Measurements from ENCODE around the gene PLSCR3. TPM values are rescaled to one million over a fixed set of nuclear protein-coding genes. Genes with fewer than 3 reads are reported as not detected.
"Not testable (repeated sequence)": the region's sequence is repeated elsewhere in the genome, so short reads cannot be mapped to it uniquely, and the experiment has no call there.

Gene PLSCR3
- total RNA-seq, 1 experiment from 2014 or later = 5.1 TPM

GRCh38 chr17:7392696-7393612 lies 1.4 kb downstream of the PLSCR3 start:
- in situ Hi-C loops (cut with HindIII; ENCODE audit: low pct_unique_long_range_greater_than_20kb, low sequenced_read_pairs) = no loop called here
- no peak for DNase-seq (ENCODE audit: low read depth, low spot score)

- in situ Hi-C loops (cut with HindIII; ENCODE audit: low pct_unique_long_range_greater_than_20kb, low sequenced_read_pairs) = no loop called here
- no peak for DNase-seq (ENCODE audit: low read depth, low spot score)
Measured at GRCh38 chr17:7391307-7391706, 3.0 kb downstream of the PLSCR3 start.

- in situ Hi-C loops (cut with HindIII; ENCODE audit: low pct_unique_long_range_greater_than_20kb, low sequenced_read_pairs) = no loop called here
- no peak for DNase-seq (ENCODE audit: low read depth, low spot score)
Measured at GRCh38 chr17:7389924-7390910, 4.1 kb downstream of the PLSCR3 start.

GRCh38 chr17:7388856-7389255 lies 5.5 kb downstream of the PLSCR3 start:
- DNase-seq (ENCODE audit: low read depth, low spot score) = no peak
- in situ Hi-C loops (cut with HindIII; ENCODE audit: low pct_unique_long_range_greater_than_20kb, low sequenced_read_pairs) = no loop called here

GRCh38 chr17:7384489-7385081 lies 9.7 kb downstream of the PLSCR3 start:
- DNase-seq (ENCODE audit: low read depth, low spot score) = no peak
- in situ Hi-C loops (cut with HindIII; ENCODE audit: low pct_unique_long_range_greater_than_20kb, low sequenced_read_pairs) = no loop called here

- DNase-seq (ENCODE audit: low read depth, low spot score) = no peak
- in situ Hi-C loops (cut with HindIII; ENCODE audit: low pct_unique_long_range_greater_than_20kb, low sequenced_read_pairs) = no loop called here
Measured at GRCh38 chr17:7383742-7384488, 10.4 kb downstream of the PLSCR3 start.

- no peak for DNase-seq (ENCODE audit: low read depth, low spot score)
- in situ Hi-C loops (cut with HindIII; ENCODE audit: low pct_unique_long_range_greater_than_20kb, low sequenced_read_pairs) = no loop called here
Measured at GRCh38 chr17:7383371-7383741, 11.0 kb downstream of the PLSCR3 start.

GRCh38 chr17:7382901-7383300 lies 11.4 kb downstream of the PLSCR3 start:
- DNase-seq (ENCODE audit: low read depth, low spot score) = no peak
- in situ Hi-C loops (cut with HindIII; ENCODE audit: low pct_unique_long_range_greater_than_20kb, low sequenced_read_pairs) = no loop called here

- no peak for DNase-seq (ENCODE audit: low read depth, low spot score)
Measured at GRCh38 chr17:7380855-7381683, 13.3 kb downstream of the PLSCR3 start, which contains the start of gene TNK1. Gene TNK1 (plus strand): TSS chr17:7381089. CDS start chr17:7382927, 1,838 bp downstream.

GRCh38 chr17:7380321-7380720 lies 14.0 kb downstream of the PLSCR3 start:
- in situ Hi-C loops (cut with HindIII; ENCODE audit: low pct_unique_long_range_greater_than_20kb, low sequenced_read_pairs) = no loop called here
- no peak for DNase-seq (ENCODE audit: low read depth, low spot score)

More at GRCh38 chr17:7380855-7381683, 13.3 kb downstream of the PLSCR3 start, which contains the start of gene TNK1:
- in situ Hi-C loops (cut with HindIII; ENCODE audit: low pct_unique_long_range_greater_than_20kb, low sequenced_read_pairs) = no loop called here

GRCh38 chr17:7379134-7379533 lies 15.2 kb downstream of the PLSCR3 start:
- in situ Hi-C loops (cut with HindIII; ENCODE audit: low pct_unique_long_range_greater_than_20kb, low sequenced_read_pairs) = no loop called here

GRCh38 chr17:7374353-7374752 lies 20.0 kb downstream of the PLSCR3 start:
- no peak for DNase-seq (ENCODE audit: low read depth, low spot score)
- in situ Hi-C loops (cut with HindIII; ENCODE audit: low pct_unique_long_range_greater_than_20kb, low sequenced_read_pairs) = no loop called here

More at GRCh38 chr17:7379134-7379533, 15.2 kb downstream of the PLSCR3 start:
- DNase-seq (ENCODE audit: low read depth, low spot score) = no peak

GRCh38 chr17:7370853-7371252 lies 23.5 kb downstream of the PLSCR3 start:
- in situ Hi-C loops (cut with HindIII; ENCODE audit: low pct_unique_long_range_greater_than_20kb, low sequenced_read_pairs) = no loop called here
- no peak for DNase-seq (ENCODE audit: low read depth, low spot score)

GRCh38 chr17:7369825-7370224 lies 24.5 kb downstream of the PLSCR3 start:
- in situ Hi-C loops (cut with HindIII; ENCODE audit: low pct_unique_long_range_greater_than_20kb, low sequenced_read_pairs) = no loop called here
- no peak for DNase-seq (ENCODE audit: low read depth, low spot score)

- DNase-seq (ENCODE audit: low read depth, low spot score); in situ Hi-C loops (cut with HindIII; ENCODE audit: low pct_unique_long_range_greater_than_20kb, low sequenced_read_pairs): not testable (repeated sequence)
Measured at GRCh38 chr17:7368599-7368994, 25.7 kb downstream of the PLSCR3 start.

GRCh38 chr17:7367918-7368598 lies 26.3 kb downstream of the PLSCR3 start:
- DNase-seq (ENCODE audit: low read depth, low spot score) = no peak
- in situ Hi-C loops (cut with HindIII; ENCODE audit: low pct_unique_long_range_greater_than_20kb, low sequenced_read_pairs) = no loop called here

Data from SK-MEL-5 (cell line).